Muscle of back (tissue), 11 donors: ENCODE results near the gene COL5A1. TPM values are rescaled to one million over a fixed set of nuclear protein-coding genes. Genes with fewer than 3 reads are reported as not detected.
"Not testable (repeated sequence)": the region's sequence is repeated elsewhere in the genome, so short reads cannot be mapped to it uniquely, and the experiment has no call there.

Source experiments
- DNase-seq, 3 donors: peaks; one replicate each; pipeline versions ENCODE4 v3.0.0 to v3.0.0-alpha.2; 2013
- polyA plus RNA-seq, 10 donors: library from polyadenylated mRNA; unstranded; fragments of 120-200 nt; gene quantifications; one replicate each; pipeline ENCODE4 v1.2.1, GENCODE V29; 2013; ENCODE audit not compliant: insufficient read length in 10 of 10

COL5A1 gene
- polyA plus RNA-seq, 10 donors: 413 to 997 (median 534) TPM

GRCh38 chr9:134706522-134706921, 64.9 kb downstream of the COL5A1 start:
- DNase-seq: no peak

- peak; percentile 71 to 94 (median 91) for DNase-seq
Observed at GRCh38 chr9:134707031-134707680, 65.6 kb downstream of the COL5A1 start.

- DNase-seq: no peak
Observed at GRCh38 chr9:134707731-134708671, 66.4 kb downstream of the COL5A1 start.

- DNase-seq: no peak
Observed at GRCh38 chr9:134708672-134709038, 67.1 kb downstream of the COL5A1 start.

- DNase-seq: peak; percentile 73 to 93 (median 90)
Observed at GRCh38 chr9:134709512-134710270, 68.1 kb downstream of the COL5A1 start.

- DNase-seq: no peak
Observed at GRCh38 chr9:134710271-134710540, 68.6 kb downstream of the COL5A1 start.

- DNase-seq: no peak
Observed at GRCh38 chr9:134710901-134711300, 69.3 kb downstream of the COL5A1 start.

- no peak for DNase-seq
Observed at GRCh38 chr9:134712243-134712642, 70.6 kb downstream of the COL5A1 start.

- no peak for DNase-seq
Observed at GRCh38 chr9:134712926-134713325, 71.3 kb downstream of the COL5A1 start.

- not testable (repeated sequence) for DNase-seq
Observed at GRCh38 chr9:134715536-134715935, 73.9 kb downstream of the COL5A1 start.

GRCh38 chr9:134716067-134716466, 74.5 kb downstream of the COL5A1 start:
- DNase-seq: no peak

- DNase-seq: no peak
Observed at GRCh38 chr9:134717056-134717455, 75.5 kb downstream of the COL5A1 start.

- peak in 2 of 3 donors; percentile 34 to 74 for DNase-seq
Observed at GRCh38 chr9:134717924-134718645, 76.5 kb downstream of the COL5A1 start.

- DNase-seq: no peak
Observed at GRCh38 chr9:134719331-134719730, 77.7 kb downstream of the COL5A1 start.

GRCh38 chr9:134720136-134720753, 78.6 kb downstream of the COL5A1 start:
- no peak for DNase-seq

- DNase-seq: no peak
Observed at GRCh38 chr9:134720796-134721195, 79.2 kb downstream of the COL5A1 start.

GRCh38 chr9:134721344-134721743, 79.7 kb downstream of the COL5A1 start:
- DNase-seq: no peak

GRCh38 chr9:134722120-134722701, 80.6 kb downstream of the COL5A1 start:
- DNase-seq: no peak

GRCh38 chr9:134723037-134723436, 81.4 kb downstream of the COL5A1 start:
- no peak for DNase-seq

GRCh38 chr9:134723491-134724190, 82.0 kb downstream of the COL5A1 start:
- no peak for DNase-seq
